Activated naive CD4-positive, alpha-beta T cell treated with anti-CD3 and anti-CD28 coated beads, Interleukin-2, amount 50 U/mL, for 24 hours (primary cell): ENCODE results near the gene PEAK1.

Experiments used
- H3K27ac Mint-ChIP-seq: one replicate; pipeline ENCODE4 v1.8.0; 2021; ENCODE audit warnings: mild to moderate bottlenecking, mixed read lengths
- H3K27me3 Mint-ChIP-seq: one replicate; pipeline ENCODE4 v1.8.0; 2021; ENCODE audit warnings: mixed read lengths
- H3K36me3 Mint-ChIP-seq: one replicate; pipeline ENCODE4 v1.8.0; 2021; ENCODE audit warnings: mixed read lengths
- H3K4me1 Mint-ChIP-seq: one replicate; pipeline ENCODE4 v1.8.0; 2021; ENCODE audit warnings: mixed read lengths
- H3K4me3 Mint-ChIP-seq: one replicate; pipeline ENCODE4 v1.8.0; 2021; ENCODE audit warnings: mild to moderate bottlenecking, mixed read lengths
- H3K9me3 Mint-ChIP-seq: one replicate; pipeline ENCODE4 v1.8.0; 2021; ENCODE audit warnings: mixed read lengths

PEAK1 gene

GRCh38 chr15:77367631-77368030 is 52.3 kb downstream of the PEAK1 start:
- H3K9me3 Mint-ChIP-seq, result no peaks in the 10 kb centered on the region
- no peak overlapping the region for H3K27ac Mint-ChIP-seq
- no peaks in the 10 kb centered on the region for H3K27me3 Mint-ChIP-seq
- H3K4me1 Mint-ChIP-seq, result peaks cover 9% of the 10 kb centered on the region
- H3K4me3 Mint-ChIP-seq, result no peak overlapping the region
- peaks cover 9% of the 10 kb centered on the region for H3K36me3 Mint-ChIP-seq

GRCh38 chr15:77361456-77361855 is 58.4 kb downstream of the PEAK1 start:
- no peaks in the 10 kb centered on the region for H3K27me3 Mint-ChIP-seq
- peaks cover 4% of the 10 kb centered on the region for H3K4me1 Mint-ChIP-seq
- H3K36me3 Mint-ChIP-seq, result peaks cover 17% of the 10 kb centered on the region
- H3K9me3 Mint-ChIP-seq, result no peaks in the 10 kb centered on the region
- H3K27ac Mint-ChIP-seq, result no peak overlapping the region
- no peak overlapping the region for H3K4me3 Mint-ChIP-seq

GRCh38 chr15:77358545-77359240 is 61.2 kb downstream of the PEAK1 start:
- no peaks in the 10 kb centered on the region for H3K9me3 Mint-ChIP-seq
- H3K27ac Mint-ChIP-seq, result no peak overlapping the region
- H3K4me3 Mint-ChIP-seq, result no peak overlapping the region
- H3K4me1 Mint-ChIP-seq, result no peaks in the 10 kb centered on the region
- H3K27me3 Mint-ChIP-seq, result no peaks in the 10 kb centered on the region
- peaks cover 14% of the 10 kb centered on the region for H3K36me3 Mint-ChIP-seq

- H3K4me1 Mint-ChIP-seq, result no peaks in the 10 kb centered on the region
- H3K27me3 Mint-ChIP-seq, result no peaks in the 10 kb centered on the region
- no peak overlapping the region for H3K4me3 Mint-ChIP-seq
- peaks cover 9% of the 10 kb centered on the region for H3K36me3 Mint-ChIP-seq
- no peaks in the 10 kb centered on the region for H3K9me3 Mint-ChIP-seq
- no peak overlapping the region for H3K27ac Mint-ChIP-seq
Measured at GRCh38 chr15:77356305-77356704, 63.6 kb downstream of the PEAK1 start.

- Mint-ChIP-seq H3K4me3 (no peak overlapping the region), H3K27me3 (no peaks in the 10 kb centered on the region), H3K36me3 (peaks cover 6% of the 10 kb centered on the region), H3K9me3 (no peaks in the 10 kb centered on the region), H3K27ac (no peak overlapping the region), H3K4me1 (no peaks in the 10 kb centered on the region)
Measured at GRCh38 chr15:77355321-77355720, 64.6 kb downstream of the PEAK1 start.

- Mint-ChIP-seq H3K4me3 (no peak overlapping the region), H3K9me3 (no peaks in the 10 kb centered on the region), H3K36me3 (peaks cover 4% of the 10 kb centered on the region), H3K4me1 (no peaks in the 10 kb centered on the region), H3K27ac (no peak overlapping the region), H3K27me3 (no peaks in the 10 kb centered on the region)
Measured at GRCh38 chr15:77354063-77354462, 65.8 kb downstream of the PEAK1 start.

- Mint-ChIP-seq H3K27me3 (no peaks in the 10 kb centered on the region), H3K27ac (no peak overlapping the region), H3K4me1 (peaks cover 7% of the 10 kb centered on the region), H3K9me3 (no peaks in the 10 kb centered on the region), H3K36me3 (peaks cover 3% of the 10 kb centered on the region), H3K4me3 (no peak overlapping the region)
Measured at GRCh38 chr15:77352887-77353286, 67.0 kb downstream of the PEAK1 start.

- Mint-ChIP-seq H3K27me3 (no peaks in the 10 kb centered on the region), H3K4me3 (no peak overlapping the region), H3K36me3 (peaks cover 8% of the 10 kb centered on the region), H3K4me1 (peaks cover 17% of the 10 kb centered on the region), H3K27ac (no peak overlapping the region), H3K9me3 (no peaks in the 10 kb centered on the region)
Measured at GRCh38 chr15:77350792-77351191, 69.1 kb downstream of the PEAK1 start.

GRCh38 chr15:77349666-77350065 is 70.2 kb downstream of the PEAK1 start:
- Mint-ChIP-seq H3K9me3 (peaks cover 5% of the 10 kb centered on the region), H3K4me1 (peaks cover 17% of the 10 kb centered on the region), H3K36me3 (peaks cover 14% of the 10 kb centered on the region), H3K27ac (no peak overlapping the region), H3K27me3 (no peaks in the 10 kb centered on the region), H3K4me3 (no peak overlapping the region)

GRCh38 chr15:77348511-77348910 is 71.4 kb downstream of the PEAK1 start:
- Mint-ChIP-seq H3K4me1 (peaks cover 17% of the 10 kb centered on the region), H3K27ac (no peak overlapping the region), H3K27me3 (no peaks in the 10 kb centered on the region), H3K9me3 (peaks cover 6% of the 10 kb centered on the region), H3K36me3 (peaks cover 15% of the 10 kb centered on the region), H3K4me3 (no peak overlapping the region)

- Mint-ChIP-seq H3K27ac (no peak overlapping the region), H3K27me3 (no peaks in the 10 kb centered on the region), H3K36me3 (peaks cover 15% of the 10 kb centered on the region), H3K4me1 (peaks cover 17% of the 10 kb centered on the region), H3K4me3 (no peak overlapping the region), H3K9me3 (peaks cover 8% of the 10 kb centered on the region)
Measured at GRCh38 chr15:77347197-77347596, 72.7 kb downstream of the PEAK1 start.

GRCh38 chr15:77346245-77347036 is 73.5 kb downstream of the PEAK1 start:
- Mint-ChIP-seq H3K4me3 (no peak overlapping the region), H3K9me3 (peaks cover 11% of the 10 kb centered on the region), H3K27ac (no peak overlapping the region), H3K27me3 (no peaks in the 10 kb centered on the region), H3K4me1 (peaks cover 17% of the 10 kb centered on the region), H3K36me3 (peaks cover 19% of the 10 kb centered on the region)

- no peaks in the 10 kb centered on the region for H3K27me3 Mint-ChIP-seq
- H3K4me1 Mint-ChIP-seq, result peaks cover 10% of the 10 kb centered on the region
- peaks cover 11% of the 10 kb centered on the region for H3K9me3 Mint-ChIP-seq
- H3K4me3 Mint-ChIP-seq, result no peak overlapping the region
- peaks cover 18% of the 10 kb centered on the region for H3K36me3 Mint-ChIP-seq
- no peak overlapping the region for H3K27ac Mint-ChIP-seq
Measured at GRCh38 chr15:77342807-77343206, 77.1 kb downstream of the PEAK1 start.

- no peak overlapping the region for H3K4me3 Mint-ChIP-seq
- no peaks in the 10 kb centered on the region for H3K4me1 Mint-ChIP-seq
- no peak overlapping the region for H3K27ac Mint-ChIP-seq
- peaks cover 12% of the 10 kb centered on the region for H3K36me3 Mint-ChIP-seq
- no peaks in the 10 kb centered on the region for H3K27me3 Mint-ChIP-seq
- H3K9me3 Mint-ChIP-seq, result peaks cover 11% of the 10 kb centered on the region
Measured at GRCh38 chr15:77340245-77340644, 79.7 kb downstream of the PEAK1 start.

- H3K4me1 Mint-ChIP-seq, result no peaks in the 10 kb centered on the region
- no peaks in the 10 kb centered on the region for H3K9me3 Mint-ChIP-seq
- no peaks in the 10 kb centered on the region for H3K27me3 Mint-ChIP-seq
- no peak overlapping the region for H3K27ac Mint-ChIP-seq
- no peaks in the 10 kb centered on the region for H3K36me3 Mint-ChIP-seq
- H3K4me3 Mint-ChIP-seq, result no peak overlapping the region
Measured at GRCh38 chr15:77336006-77336405, 83.9 kb downstream of the PEAK1 start.

GRCh38 chr15:77335298-77335697 is 84.6 kb downstream of the PEAK1 start:
- H3K4me1 Mint-ChIP-seq, result no peaks in the 10 kb centered on the region
- no peak overlapping the region for H3K27ac Mint-ChIP-seq
- no peaks in the 10 kb centered on the region for H3K36me3 Mint-ChIP-seq
- H3K9me3 Mint-ChIP-seq, result no peaks in the 10 kb centered on the region
- H3K27me3 Mint-ChIP-seq, result no peaks in the 10 kb centered on the region
- H3K4me3 Mint-ChIP-seq, result no peak overlapping the region
